ENCODE measurements around the gene IFNA2.
A peak's percentile ranks its signal among the peaks of the same experiment; 100 is the strongest.
"Not testable (repeated sequence)": the region's sequence is repeated elsewhere in the genome, so short reads cannot be mapped to it uniquely, and the experiment has no call there.

The IFNA2 gene

GRCh38 chr9:21367169-21367568, 18.0 kb downstream of the IFNA2 start:
- not testable (repeated sequence) for H3K27me3 ChIP-seq (ENCODE audit: insufficient read depth, low read length); H3K27ac ChIP-seq (ENCODE audit: low read length); H3K4me3 ChIP-seq (ENCODE audit: low read length); H3K36me3 ChIP-seq (ENCODE audit: insufficient read depth, low read depth, low read length); H3K9ac ChIP-seq (ENCODE audit: low read depth, low read length); H3K4me1 ChIP-seq (ENCODE audit: insufficient read depth, low read length); H3K9me3 ChIP-seq (ENCODE audit: insufficient read depth, low read depth, low read length)

- no peaks in the 10 kb centered on the region for H3K9me3 ChIP-seq (ENCODE audit: insufficient read depth, low read depth, low read length)
- no peak overlapping the region for H3K4me3 ChIP-seq (ENCODE audit: low read length)
- H3K27me3 ChIP-seq (ENCODE audit: insufficient read depth, low read length) = no peaks in the 10 kb centered on the region
- no peak overlapping the region for H3K27ac ChIP-seq (ENCODE audit: low read length)
- H3K36me3 ChIP-seq (ENCODE audit: insufficient read depth, low read depth, low read length) = no peaks in the 10 kb centered on the region
- no peaks in the 10 kb centered on the region for H3K4me1 ChIP-seq (ENCODE audit: insufficient read depth, low read length)
- no peak overlapping the region for H3K9ac ChIP-seq (ENCODE audit: low read depth, low read length)
These were observed 22.9 kb downstream of the IFNA2 start for GRCh38 chr9:21362287-21362686.

- Histone ChIP-seq H3K27me3 (ENCODE audit: insufficient read depth, low read length) (no peaks in the 10 kb centered on the region), H3K4me1 (ENCODE audit: insufficient read depth, low read length) (no peaks in the 10 kb centered on the region), H3K36me3 (ENCODE audit: insufficient read depth, low read depth, low read length) (no peaks in the 10 kb centered on the region), H3K9ac (ENCODE audit: low read depth, low read length) (no peak overlapping the region), H3K27ac (ENCODE audit: low read length) (no peak overlapping the region), H3K4me3 (ENCODE audit: low read length) (no peak overlapping the region), H3K9me3 (ENCODE audit: insufficient read depth, low read depth, low read length) (no peaks in the 10 kb centered on the region)
These were observed 27.4 kb downstream of the IFNA2 start for GRCh38 chr9:21357479-21358460.

- H3K36me3 ChIP-seq (ENCODE audit: insufficient read depth, low read depth, low read length) = no peaks in the 10 kb centered on the region
- no peak within 1 kb of the TSS for H3K9ac ChIP-seq (ENCODE audit: low read depth, low read length)
These were observed 34.4 kb downstream of the IFNA2 start, which contains the start of gene IFNA6 for GRCh38 chr9:21350787-21351186. TSS of gene IFNA6 (minus strand) at chr9:21350887. CDS start at chr9:21350887, 0 bp downstream.

DNA sequence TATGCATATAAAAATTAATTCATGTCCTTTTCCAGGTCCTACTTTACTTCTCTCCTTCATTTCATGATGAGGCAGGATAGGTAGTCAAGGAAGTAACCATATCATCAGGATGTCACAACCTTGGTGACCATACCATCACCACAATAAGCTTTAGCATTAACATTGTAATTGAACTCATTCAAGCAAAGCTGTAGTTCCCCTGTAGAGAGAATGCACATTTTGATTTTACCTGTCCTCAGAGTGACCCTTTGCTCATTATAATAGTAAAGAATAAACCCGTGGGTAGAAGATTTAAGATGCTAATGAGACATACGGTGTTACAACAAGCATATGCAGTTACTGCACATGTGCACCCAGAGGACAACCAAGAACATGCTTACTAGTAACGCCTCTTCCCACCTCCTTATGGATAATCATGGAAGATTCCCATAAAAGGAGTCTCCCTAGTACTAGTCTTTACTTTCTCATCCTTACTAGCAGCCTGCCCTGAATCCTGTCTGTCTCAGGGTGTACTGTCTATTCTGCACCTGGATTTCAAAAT, 36.7 kb downstream of the IFNA2 start:
- H3K4me1 ChIP-seq (ENCODE audit: insufficient read depth, low read length) = no peaks in the 10 kb centered on the region
- no peaks in the 10 kb centered on the region for H3K27me3 ChIP-seq (ENCODE audit: insufficient read depth, low read length)

More at GRCh38 chr9:21350787-21351186, 34.4 kb downstream of the IFNA2 start, which contains the start of gene IFNA6:
- no peak within 1 kb of the TSS for H3K27ac ChIP-seq (ENCODE audit: low read length)
- H3K27me3 ChIP-seq (ENCODE audit: insufficient read depth, low read length) = no peaks in the 10 kb centered on the region
- H3K4me1 ChIP-seq (ENCODE audit: insufficient read depth, low read length) = no peaks in the 10 kb centered on the region
- H3K9me3 ChIP-seq (ENCODE audit: insufficient read depth, low read depth, low read length) = no peaks in the 10 kb centered on the region
- H3K4me3 ChIP-seq (ENCODE audit: low read length) = no peak within 1 kb of the TSS

GRCh38 chr9:21340735-21341134, 44.5 kb downstream of the IFNA2 start:
- no peak overlapping the region for H3K4me3 ChIP-seq (ENCODE audit: low read length)

More for the DNA sequence above, 36.7 kb downstream of the IFNA2 start:
- H3K9ac ChIP-seq (ENCODE audit: low read depth, low read length) = no peak overlapping the region
- H3K9me3 ChIP-seq (ENCODE audit: insufficient read depth, low read depth, low read length) = no peaks in the 10 kb centered on the region
- H3K36me3 ChIP-seq (ENCODE audit: insufficient read depth, low read depth, low read length) = no peaks in the 10 kb centered on the region
- H3K4me3 ChIP-seq (ENCODE audit: low read length) = no peak overlapping the region
- no peak overlapping the region for H3K27ac ChIP-seq (ENCODE audit: low read length)

DNA sequence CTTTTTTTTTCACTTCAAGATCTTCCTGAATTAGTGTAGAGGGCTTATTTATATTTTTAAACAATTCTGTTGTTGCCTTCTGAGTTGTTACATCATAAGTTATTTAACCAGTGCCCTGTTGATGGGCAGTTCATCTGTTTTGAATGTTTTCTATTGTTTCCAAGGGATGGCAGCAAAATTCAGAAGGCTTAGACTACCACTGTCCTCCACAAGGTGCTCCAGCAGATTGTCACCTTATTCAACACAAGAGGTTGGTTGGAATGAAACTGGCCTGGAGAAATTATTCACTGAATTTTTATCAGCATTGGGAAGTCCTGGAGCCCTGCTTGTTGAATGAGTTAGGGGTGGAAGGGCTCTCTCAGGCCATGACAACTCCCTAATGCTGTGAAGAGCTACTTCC, 48.7 kb downstream of the IFNA2 start:
- Histone ChIP-seq H3K4me1 (ENCODE audit: insufficient read depth, low read length) (peaks cover 9% of the 10 kb centered on the region; the same call in 1 of the 2 replicates), H3K27me3 (ENCODE audit: insufficient read depth, low read length) (no peaks in the 10 kb centered on the region), H3K36me3 (ENCODE audit: insufficient read depth, low read depth, low read length) (peaks cover 8% of the 10 kb centered on the region; the same call in 1 of the 2 replicates), H3K9ac (ENCODE audit: low read depth, low read length) (no peak overlapping the region), H3K4me3 (ENCODE audit: low read length) (no peak overlapping the region), H3K27ac (ENCODE audit: low read length) (no peak overlapping the region), H3K9me3 (ENCODE audit: insufficient read depth, low read depth, low read length) (no peaks in the 10 kb centered on the region)

More at GRCh38 chr9:21340735-21341134, 44.5 kb downstream of the IFNA2 start:
- Histone ChIP-seq H3K27ac (ENCODE audit: low read length) (no peak overlapping the region), H3K36me3 (ENCODE audit: insufficient read depth, low read depth, low read length) (no peaks in the 10 kb centered on the region), H3K4me1 (ENCODE audit: insufficient read depth, low read length) (peaks cover 2% of the 10 kb centered on the region; the same call in 1 of the 2 replicates), H3K9me3 (ENCODE audit: insufficient read depth, low read depth, low read length) (no peaks in the 10 kb centered on the region), H3K27me3 (ENCODE audit: insufficient read depth, low read length) (no peaks in the 10 kb centered on the region), H3K9ac (ENCODE audit: low read depth, low read length) (no peak overlapping the region)

GRCh38 chr9:21334701-21335632, 50.2 kb downstream of the IFNA2 start, which contains the start of gene KLHL9:
TSS of gene KLHL9 (minus strand) at chr9:21335404. CDS start at chr9:21334859, 545 bp downstream.
- peaks cover 14% of the 10 kb centered on the region; the same call in 1 of the 2 replicates for H3K36me3 ChIP-seq (ENCODE audit: insufficient read depth, low read depth, low read length)
- peak within 1 kb of the TSS; percentile 94 for H3K9ac ChIP-seq (ENCODE audit: low read depth, low read length)
- peak within 1 kb of the TSS; percentile 45 for H3K27ac ChIP-seq (ENCODE audit: low read length)
- H3K9me3 ChIP-seq (ENCODE audit: insufficient read depth, low read depth, low read length) = no peaks in the 10 kb centered on the region
- H3K27me3 ChIP-seq (ENCODE audit: insufficient read depth, low read length) = no peaks in the 10 kb centered on the region
- peak within 1 kb of the TSS; percentile 99 for H3K4me3 ChIP-seq (ENCODE audit: low read length)
- peaks cover 9% of the 10 kb centered on the region; the same call in 1 of the 2 replicates for H3K4me1 ChIP-seq (ENCODE audit: insufficient read depth, low read length)
